Liver (tissue), 9 donors: Measurements from ENCODE around the gene GUCY1B1. TPM values are rescaled to one million over a fixed set of nuclear protein-coding genes. Genes with fewer than 3 reads are reported as not detected.

ENCODE experiments used
- DNase-seq: peaks from one replicate; pipeline ENCODE4 v3.0.0-alpha.2; 2017; ENCODE audit warnings: low spot score
- H3K27ac ChIP-seq, 2 donors: one replicate each; pipeline ENCODE4 v1.7.0; 2013; ENCODE audit warnings: inconsistent platforms in 2 of 2, low read length in 2 of 2, control low read depth in 1 of 2, low read depth in 1 of 2, mild to moderate bottlenecking in 1 of 2
- H3K27me3 ChIP-seq, 4 donors: one replicate each; pipeline versions ENCODE4 v1.6.1 to v1.7.0; 2013; ENCODE audit warnings: low read length in 3 of 4, inconsistent platforms in 1 of 4, mild to moderate bottlenecking in 1 of 4, moderate library complexity in 1 of 4; ENCODE audit not compliant: control insufficient read depth in 4 of 4, insufficient read depth in 4 of 4
- H3K36me3 ChIP-seq, 4 donors: one replicate each; pipeline versions ENCODE4 v1.6.1 to v1.7.0; 2013; ENCODE audit warnings: low read length in 3 of 4, mild to moderate bottlenecking in 3 of 4, low read depth in 1 of 4, moderate library complexity in 1 of 4; ENCODE audit not compliant: control insufficient read depth in 4 of 4, insufficient read depth in 3 of 4
- H3K4me1 ChIP-seq, 4 donors: one replicate each; pipeline versions ENCODE4 v1.6.1 to v1.7.0; 2013; ENCODE audit warnings: low read length in 3 of 4, mild to moderate bottlenecking in 3 of 4, moderate library complexity in 1 of 4; ENCODE audit not compliant: control insufficient read depth in 4 of 4, insufficient read depth in 4 of 4
- H3K4me3 ChIP-seq, 3 donors: one replicate each; pipeline versions ENCODE4 v1.6.1 to v1.7.0; 2013; ENCODE audit warnings: low read length in 3 of 3, control low read depth in 1 of 3, low read depth in 1 of 3, mild to moderate bottlenecking in 1 of 3
- H3K9ac ChIP-seq, 2 donors: one replicate each; pipeline ENCODE4 v1.7.0; 2013; ENCODE audit warnings: low read length in 2 of 2, mild to moderate bottlenecking in 2 of 2, moderate library complexity in 2 of 2, control low read depth in 1 of 2, low read depth in 1 of 2
- H3K9me3 ChIP-seq, 4 donors: one replicate each; pipeline versions ENCODE4 v1.6.1 to v1.7.0; 2013; ENCODE audit warnings: low read length in 3 of 4; ENCODE audit not compliant: control insufficient read depth in 4 of 4
- CTCF ChIP-seq: fragments of 150-350 bp; IDR thresholded peaks from 2 replicates; pipeline ENCODE4 v1.5.1; 2017; ENCODE audit warnings: improper control_type of control experiment, low read depth, low read length; ENCODE audit not compliant: missing input control
- EGR1 ChIP-seq, 2 donors: IDR thresholded peaks; 2 replicates each; pipeline ENCODE4 v1.6.1; 2016 to 2018; ENCODE audit warnings: antibody characterized with exemption in 2 of 2, low read depth in 2 of 2
- FOXA1 ChIP-seq: IDR thresholded peaks from 2 replicates; pipeline ENCODE4 v1.6.1; 2016; ENCODE audit warnings: antibody characterized with exemption
- FOXA2 ChIP-seq: IDR thresholded peaks from 2 replicates; pipeline ENCODE4 v1.6.1; 2016; ENCODE audit warnings: antibody characterized with exemption
- GABPA ChIP-seq, 2 donors: IDR thresholded peaks in 1 of 2; conservative IDR thresholded peaks in 1 of 2; 2 replicates each; pipeline ENCODE4 v1.6.1; 2016; ENCODE audit warnings: antibody characterized with exemption in 2 of 2, mild to moderate bottlenecking in 1 of 2, moderate library complexity in 1 of 2
- HNF4G ChIP-seq: IDR thresholded peaks from 2 replicates; pipeline ENCODE4 v1.6.1; 2016; ENCODE audit warnings: antibody characterized with exemption
- MAX ChIP-seq: IDR thresholded peaks from 2 replicates; pipeline ENCODE4 v1.6.1; 2016; ENCODE audit warnings: antibody characterized with exemption
- NR2F2 ChIP-seq: IDR thresholded peaks from 2 replicates; pipeline ENCODE4 v1.6.1; 2016; ENCODE audit warnings: antibody characterized with exemption
- RAD21 ChIP-seq, 2 donors: IDR thresholded peaks; 2 replicates each; pipeline ENCODE4 v1.6.1; 2016; ENCODE audit warnings: antibody characterized with exemption in 2 of 2, mild to moderate bottlenecking in 2 of 2
- REST ChIP-seq: IDR thresholded peaks from 2 replicates; pipeline ENCODE4 v1.6.1; 2016; ENCODE audit warnings: antibody characterized with exemption, mild to moderate bottlenecking
- RXRA ChIP-seq, 2 donors: IDR thresholded peaks; 2 replicates each; pipeline ENCODE4 v1.6.1; 2017 to 2018; ENCODE audit warnings: antibody characterized with exemption in 2 of 2, mild to moderate bottlenecking in 1 of 2
- SP1 ChIP-seq: IDR thresholded peaks from 2 replicates; pipeline ENCODE4 v1.6.1; 2018; ENCODE audit warnings: antibody characterized with exemption, mild to moderate bottlenecking
- TAF1 ChIP-seq: conservative IDR thresholded peaks from 2 replicates; pipeline ENCODE4 v1.6.1; 2016; ENCODE audit warnings: antibody characterized with exemption, mild to moderate bottlenecking
- YY1 ChIP-seq: IDR thresholded peaks from 2 replicates; pipeline ENCODE4 v1.6.1; 2016; ENCODE audit warnings: antibody characterized with exemption, mild to moderate bottlenecking
- ZBTB33 ChIP-seq: IDR thresholded peaks from 2 replicates; pipeline ENCODE4 v1.6.1; 2016; ENCODE audit warnings: antibody characterized with exemption
- WGBS: extraction: QIAGEN DNeasy Blood & Tissue Kit; methylation state at CpG from one replicate; pipeline ENCODE4 v1.1.7; 2013; 5-methylcytosine and 5-hydroxymethylcytosine counted together
- polyA plus RNA-seq, 2 donors: library from polyadenylated mRNA; stranded (reverse) in 1 of 2; unstranded in 1 of 2; fragments of 200-250 nt in 1 of 2; fragments of >200 nt in 1 of 2; fragmentation: Nextera tagmentation in 1 of 2; extraction: Ambion mirVana in 1 of 2; gene quantifications; one replicate each; pipeline versions ENCODE4 v1.2.1 to v1.2.3, GENCODE V29; 2013 to 2015
- total RNA-seq, 2 donors: library from RNA; depleted of rRNA; stranded (reverse); fragments of >200 nt; gene quantifications; one replicate each; pipeline ENCODE4 v1.2.3, GENCODE V29; 2014
- TF ChIP-seq, protein P1 (sequence below): IDR thresholded peaks from 2 replicates; pipeline ENCODE4 v1.6.1; 2016; ENCODE audit warnings: antibody characterized with exemption
- donor health status: healthy.
- donor health status: healthy.
- donor health status: healthy.
- donor health status: healthy.
- donor health status: healthy.

GUCY1B1 gene
- total and polyA plus RNA-seq, 4 donors = 2.6 to 6.7 (median 3.8) TPM

DNA sequence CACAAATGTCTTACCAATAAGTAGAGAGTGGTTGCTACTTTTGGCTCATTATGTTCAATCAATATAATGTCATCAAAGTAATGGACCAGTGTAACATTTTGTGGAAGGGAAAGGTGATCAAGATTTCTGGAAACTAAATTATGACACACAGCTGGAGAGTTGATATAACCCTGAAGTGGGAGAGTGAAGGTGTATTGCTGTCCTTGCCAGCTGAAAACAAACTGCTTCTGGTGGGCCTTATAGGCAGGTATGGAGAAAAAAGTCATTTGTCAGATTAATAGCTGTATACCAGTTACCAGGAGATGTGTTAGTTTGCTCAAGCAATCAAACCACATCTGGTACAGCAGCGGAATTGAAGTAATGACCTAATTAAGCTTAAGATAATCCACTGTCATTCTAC is 17.3 kb upstream of the GUCY1B1 start:
- 98% methylated on average over 1 of the region's 1 CpG for WGBS
- no peak for TF ChIP-seq MAX
- no peak for TF ChIP-seq YY1
- TF ChIP-seq REST = no peak
- TF ChIP-seq RAD21 (IDR thresholded peaks at IDR 0.05) = no peak
- no peak for TF ChIP-seq CTCF
- no peak for TF ChIP-seq SP1
- TF ChIP-seq HNF4G = no peak
- TF ChIP-seq FOXA2 = no peak
- no peak for TF ChIP-seq GABPA (IDR thresholded peaks at IDR 0.05 in 1 of 2, conservative IDR thresholded peaks at IDR 0.05 in 1 of 2)
- no peak for TF ChIP-seq FOXA1
- TF ChIP-seq, protein P1, sequence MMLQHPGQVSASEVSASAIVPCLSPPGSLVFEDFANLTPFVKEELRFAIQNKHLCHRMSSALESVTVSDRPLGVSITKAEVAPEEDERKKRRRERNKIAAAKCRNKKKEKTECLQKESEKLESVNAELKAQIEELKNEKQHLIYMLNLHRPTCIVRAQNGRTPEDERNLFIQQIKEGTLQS = no peak
- TF ChIP-seq EGR1 (IDR thresholded peaks at IDR 0.05; ENCODE audit: low read depth in 2 of 2) = no peak
- no peak for TF ChIP-seq RXRA (IDR thresholded peaks at IDR 0.05)
- TF ChIP-seq TAF1 = no peak
- TF ChIP-seq ZBTB33 = no peak
- no peak for TF ChIP-seq NR2F2
- H3K27ac ChIP-seq = no peak overlapping the region
- H3K9me3 ChIP-seq = no peaks in the 10 kb centered on the region
- H3K9ac ChIP-seq = no peak overlapping the region
- H3K4me1 ChIP-seq = no peaks in the 10 kb centered on the region
- no peak overlapping the region for H3K4me3 ChIP-seq
- H3K36me3 ChIP-seq = no peaks in the 10 kb centered on the region
- no peaks in the 10 kb centered on the region for H3K27me3 ChIP-seq
- DNase-seq = no peak
